GM12801 (cell line): ENCODE measurements around the gene NFATC2IP.

Experiments used
- CTCF ChIP-seq: IDR thresholded peaks from one replicate; pipeline ENCODE4 v1.5.1; 2011; ENCODE audit warnings: control low read depth; ENCODE audit not compliant: insufficient read length; ENCODE audit errors: extremely low read depth

The NFATC2IP gene

DNA sequence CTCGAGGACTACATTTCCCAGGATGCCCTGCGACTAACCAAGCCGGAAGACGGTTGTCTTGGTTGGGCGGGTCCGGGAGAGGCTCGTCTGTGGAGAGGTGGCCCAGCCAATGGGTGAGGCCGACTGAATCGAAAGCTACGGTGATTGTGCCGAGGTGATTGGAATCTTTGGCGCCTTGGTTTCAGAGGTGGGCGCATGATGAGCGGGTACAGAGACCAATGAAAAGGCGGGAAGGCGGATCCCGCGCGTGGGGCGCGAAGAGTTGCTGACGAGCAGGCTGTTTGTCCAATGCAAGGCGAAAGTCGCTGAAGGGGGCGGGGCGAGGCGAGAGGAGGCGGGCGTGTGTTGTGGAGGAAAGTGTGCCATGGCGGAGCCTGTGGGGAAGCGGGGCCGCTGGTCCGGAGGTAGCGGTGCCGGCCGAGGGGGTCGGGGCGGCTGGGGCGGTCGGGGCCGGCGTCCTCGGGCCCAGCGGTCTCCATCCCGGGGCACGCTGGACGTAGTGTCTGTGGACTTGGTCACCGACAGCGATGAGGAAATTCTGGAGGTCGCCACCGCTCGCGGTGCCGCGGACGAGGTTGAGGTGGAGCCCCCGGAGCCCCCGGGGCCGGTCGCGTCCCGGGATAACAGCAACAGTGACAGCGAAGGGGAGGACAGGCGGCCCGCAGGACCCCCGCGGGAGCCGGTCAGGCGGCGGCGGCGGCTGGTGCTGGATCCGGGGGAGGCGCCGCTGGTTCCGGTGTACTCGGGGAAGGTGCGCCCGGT lies at the start of gene NFATC2IP:
Gene NFATC2IP, plus strand, starts transcription at position 290 of the 762 bp plus-strand sequence. Its CDS starts 75 bp downstream, at position 365.
- TF ChIP-seq CTCF: no peak

GRCh38 chr16:28901862-28902261 lies 48.9 kb upstream of the NFATC2IP start:
- no peak for TF ChIP-seq CTCF

- no peak for TF ChIP-seq CTCF
These were observed 47.8 kb upstream of the NFATC2IP start for GRCh38 chr16:28902909-28903308.

- no peak for TF ChIP-seq CTCF
These were observed 47.2 kb upstream of the NFATC2IP start for GRCh38 chr16:28903344-28904042.

DNA sequence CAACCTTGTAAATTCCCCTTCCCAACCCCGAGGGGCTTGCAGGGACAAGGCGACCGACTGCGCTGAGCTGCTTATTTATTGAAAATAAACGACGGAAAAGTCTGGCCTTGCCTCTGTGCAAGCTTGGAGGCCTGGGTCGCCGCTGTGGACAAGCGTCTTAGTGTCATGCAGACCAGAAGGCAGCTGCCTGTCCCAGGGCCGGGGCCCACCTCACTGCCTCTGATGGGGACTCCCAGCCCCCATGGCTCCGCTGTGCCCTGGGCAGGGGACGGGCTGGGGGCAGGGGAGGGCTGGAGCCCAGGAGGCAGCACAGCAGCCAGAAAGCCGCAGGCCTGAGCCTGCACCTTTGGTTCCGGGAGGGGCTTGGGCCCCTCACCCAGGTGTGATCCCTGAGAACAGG lies 46.4 kb upstream of the NFATC2IP start:
- TF ChIP-seq CTCF: no peak

DNA sequence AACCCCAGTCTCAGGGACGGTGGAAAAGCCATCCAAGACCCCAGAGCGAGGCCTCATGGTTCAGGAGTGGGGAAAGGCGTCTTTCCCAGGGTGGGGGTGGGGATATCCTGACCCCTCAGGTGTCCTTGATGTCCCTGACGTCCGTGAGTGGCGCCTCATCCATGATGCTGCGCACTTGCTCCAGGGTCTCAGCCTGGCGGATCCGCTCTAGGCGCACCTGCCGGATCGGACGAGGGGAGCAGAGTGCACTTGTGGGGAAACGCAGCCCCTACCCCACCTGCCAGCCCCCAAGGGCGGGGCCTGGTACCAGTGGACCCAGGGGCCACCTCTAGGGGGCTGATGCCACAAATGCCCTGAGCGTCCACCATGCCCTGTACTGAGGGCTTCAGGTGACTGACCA lies 45.9 kb upstream of the NFATC2IP start:
- TF ChIP-seq CTCF: no peak

DNA sequence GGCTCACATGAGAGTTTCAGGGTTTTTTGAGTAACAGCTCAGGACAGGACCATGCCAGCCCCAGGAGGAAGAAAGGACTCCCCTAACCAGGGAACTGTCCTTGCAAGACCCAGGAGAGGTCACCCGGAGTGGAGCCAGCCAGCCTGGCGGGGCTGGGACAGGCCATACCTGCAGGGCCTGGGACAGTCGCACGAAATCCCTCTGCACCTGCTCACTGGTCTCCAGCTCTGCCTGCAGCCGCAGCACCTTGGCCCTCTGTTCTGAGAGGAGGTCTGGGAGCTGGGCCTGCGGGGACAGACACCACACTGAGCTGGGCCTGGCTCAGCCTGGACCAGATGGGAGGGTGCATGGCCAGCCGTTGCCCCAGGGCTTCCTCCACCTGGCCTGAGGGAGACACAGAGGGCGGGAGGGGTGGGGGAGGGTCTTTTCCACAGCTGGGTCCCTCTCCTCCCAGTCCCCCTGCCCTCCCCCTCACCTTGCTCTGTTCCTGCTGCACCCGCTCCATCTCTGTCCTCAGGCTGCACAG lies 45.4 kb upstream of the NFATC2IP start:
- no peak for TF ChIP-seq CTCF
